Measurements from ENCODE around the gene TYW3. TPM values are rescaled to one million over a fixed set of nuclear protein-coding genes. Genes with fewer than 3 reads are reported as not detected.
"Not testable (repeated sequence)": the region's sequence is repeated elsewhere in the genome, so short reads cannot be mapped to it uniquely, and the experiment has no call there.

TYW3 gene
- total RNA-seq, 1 experiment from 2014 or later: 32.9 TPM

GRCh38 chr1:74733604-74734484, 892 bp downstream of the TYW3 start (continued):
- no peak for TF ChIP-seq ZNF416 (CRISPR knock-in tag; IDR thresholded peaks at IDR 0.05)
- no peak for TF ChIP-seq NR3C1 (CRISPR knock-in tag; conservative IDR thresholded peaks at IDR 0.05; ENCODE audit: low read depth)
- no peak for TF ChIP-seq SMAD3 (CRISPR knock-in tag; IDR thresholded peaks at IDR 0.05; ENCODE audit: borderline replicate concordance)
- no peak for TF ChIP-seq ETV6 (CRISPR knock-in tag; IDR thresholded peaks at IDR 0.05)
- TF ChIP-seq GTF2I (CRISPR knock-in tag; conservative IDR thresholded peaks at IDR 0.05): no peak
- TF ChIP-seq ZNF219 (CRISPR knock-in tag; IDR thresholded peaks at IDR 0.05; ENCODE audit: borderline replicate concordance): no peak

DNA sequence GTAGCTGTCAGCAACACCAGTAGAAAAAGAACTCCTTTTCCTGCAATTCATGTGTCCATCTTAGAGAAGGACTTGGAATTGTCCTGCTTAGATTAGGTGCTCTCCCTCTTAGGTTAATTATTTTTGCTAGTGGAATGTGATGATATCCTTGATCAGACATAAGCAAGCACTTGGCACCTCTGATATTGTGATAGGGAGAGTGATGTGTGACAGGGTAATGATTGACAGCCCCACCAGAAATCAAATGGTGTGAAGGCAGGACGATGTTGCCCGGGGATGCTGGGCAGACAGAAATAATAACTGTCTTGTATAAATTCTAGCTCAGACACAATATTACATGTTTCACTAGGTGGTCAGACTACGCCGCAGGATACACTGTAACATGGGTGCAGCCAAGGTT, 4.4 kb downstream of the TYW3 start:
- ChIA-PET CTCF (interaction anchor here (1.5 kb wide), 1 partner anchor 30 kb away, joined by 4 read pairs; no protein-coding TSS in a partner anchor), POLR2A (interaction anchor here (0.7 kb wide), 1 partner anchor 10 kb away, joined by 5 read pairs; no protein-coding TSS in a partner anchor)
- peaks cover 51% of the 10 kb centered on the region for H3K36me3 Mint-ChIP-seq
- H3K4me3 Mint-ChIP-seq: no peak overlapping the region
- no peaks in the 10 kb centered on the region; the same call in 1 of the 2 replicates for H3K27me3 Mint-ChIP-seq (ENCODE audit: low read depth)
- ATAC-seq (no peak), DNase-seq (ENCODE audit: low spot score) (no peak)
- TF ChIP-seq MAX (CRISPR knock-in tag; IDR thresholded peaks at IDR 0.05) (no peak), GABPB1 (CRISPR knock-in tag; IDR thresholded peaks at IDR 0.05) (no peak), JAZF1 (CRISPR knock-in tag; IDR thresholded peaks at IDR 0.05) (no peak), SP1 (CRISPR knock-in tag; conservative IDR thresholded peaks at IDR 0.05) (no peak), ZNF532 (CRISPR knock-in tag; IDR thresholded peaks at IDR 0.05; ENCODE audit: borderline replicate concordance) (no peak)
- TF ChIP-seq, protein P1, sequence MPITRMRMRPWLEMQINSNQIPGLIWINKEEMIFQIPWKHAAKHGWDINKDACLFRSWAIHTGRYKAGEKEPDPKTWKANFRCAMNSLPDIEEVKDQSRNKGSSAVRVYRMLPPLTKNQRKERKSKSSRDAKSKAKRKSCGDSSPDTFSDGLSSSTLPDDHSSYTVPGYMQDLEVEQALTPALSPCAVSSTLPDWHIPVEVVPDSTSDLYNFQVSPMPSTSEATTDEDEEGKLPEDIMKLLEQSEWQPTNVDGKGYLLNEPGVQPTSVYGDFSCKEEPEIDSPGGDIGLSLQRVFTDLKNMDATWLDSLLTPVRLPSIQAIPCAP (CRISPR knock-in tag; IDR thresholded peaks at IDR 0.05): no peak
- H3K9me3 Mint-ChIP-seq: peaks cover 18% of the 10 kb centered on the region
- peaks cover 14% of the 10 kb centered on the region for H3K4me1 Mint-ChIP-seq
- no peak overlapping the region for H3K27ac Mint-ChIP-seq

DNA sequence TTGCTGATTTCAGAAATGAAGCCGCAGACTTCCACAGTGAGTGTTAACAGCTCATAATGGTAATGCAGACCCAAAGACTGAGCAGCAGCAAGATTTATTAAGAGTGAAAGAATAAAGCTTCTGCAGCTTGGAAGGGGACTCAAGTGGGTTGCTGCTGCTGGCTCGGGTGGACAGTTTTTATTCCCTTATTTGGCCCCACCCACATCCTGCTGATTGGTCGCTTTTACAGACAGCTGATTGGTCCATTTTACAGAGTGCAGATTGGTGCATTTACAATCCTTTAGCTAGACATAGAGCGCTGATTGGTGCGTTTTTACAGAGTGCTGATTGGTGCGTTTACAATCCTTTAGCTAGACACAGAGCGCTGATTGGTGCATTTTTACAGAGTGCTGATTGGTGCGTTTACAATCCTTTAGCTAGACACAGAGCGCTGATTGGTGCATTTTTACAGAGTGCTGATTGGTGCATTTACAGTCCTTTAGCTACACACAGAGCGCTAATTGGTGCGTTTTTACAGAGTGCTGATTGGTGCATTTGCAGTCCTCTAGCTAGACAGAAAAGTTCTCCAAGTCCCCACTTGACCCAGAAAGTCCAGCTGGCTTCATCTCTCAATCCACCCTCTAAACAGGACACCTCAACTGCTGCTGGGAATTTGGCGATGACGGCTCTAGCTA, 7.5 kb downstream of the TYW3 start:
- H3K27me3 Mint-ChIP-seq (ENCODE audit: low read depth); ATAC-seq; H3K4me1 Mint-ChIP-seq; CTCF ChIA-PET; H3K4me3 Mint-ChIP-seq; H3K27ac Mint-ChIP-seq; DNase-seq (ENCODE audit: low spot score): not testable (repeated sequence)
- H3K36me3 Mint-ChIP-seq: peaks cover 80% of the 10 kb centered on the region
- POLR2A ChIA-PET: interaction anchor here (0.6 kb wide), 1 partner anchor 11 kb away, joined by 3 read pairs; no protein-coding TSS in a partner anchor
- H3K9me3 Mint-ChIP-seq: peaks cover 34% of the 10 kb centered on the region

DNA sequence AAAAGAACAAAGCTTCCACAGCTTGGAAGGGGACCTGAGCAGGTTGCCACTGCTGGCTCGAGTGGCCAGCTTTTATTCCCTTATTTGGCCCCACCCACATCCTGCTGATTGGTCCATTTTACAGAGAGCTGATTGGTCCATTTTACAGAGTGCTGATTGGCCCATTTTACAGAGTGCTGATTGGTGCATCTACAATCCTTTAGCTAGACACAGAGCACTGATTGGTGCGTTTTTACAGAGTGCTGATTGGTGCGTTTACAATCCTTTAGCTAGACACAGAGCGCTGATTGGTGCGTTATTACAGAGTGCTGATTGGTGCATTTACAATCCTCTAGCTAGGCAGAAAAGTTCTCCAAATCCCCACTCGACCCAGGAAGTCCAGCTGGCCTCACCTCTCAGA, 12.3 kb downstream of the TYW3 start:
- H3K27me3 Mint-ChIP-seq (ENCODE audit: low read depth); H3K4me1 Mint-ChIP-seq; H3K4me3 Mint-ChIP-seq; POLR2A ChIA-PET; ATAC-seq; CTCF ChIA-PET; H3K27ac Mint-ChIP-seq; DNase-seq (ENCODE audit: low spot score): not testable (repeated sequence)
- peak; percentile 52; the same call in 1 of the 2 replicates for TF ChIP-seq NFYB (CRISPR knock-in tag; conservative IDR thresholded peaks at IDR 0.05; ENCODE audit: low read depth)
- peaks cover 78% of the 10 kb centered on the region for H3K36me3 Mint-ChIP-seq
- H3K9me3 Mint-ChIP-seq: peaks cover 27% of the 10 kb centered on the region
